GM18502 (cell line): ENCODE measurements around the gene LUZP2.

Experiments
- ATAC-seq: cut with Tn5 transposase; IDR thresholded peaks from one replicate; pipeline ENCODE4 v1.9.1; 2021; ENCODE audit warnings: mild to moderate bottlenecking; ENCODE audit not compliant: unreplicated experiment, poor library complexity

The LUZP2 gene

DNA sequence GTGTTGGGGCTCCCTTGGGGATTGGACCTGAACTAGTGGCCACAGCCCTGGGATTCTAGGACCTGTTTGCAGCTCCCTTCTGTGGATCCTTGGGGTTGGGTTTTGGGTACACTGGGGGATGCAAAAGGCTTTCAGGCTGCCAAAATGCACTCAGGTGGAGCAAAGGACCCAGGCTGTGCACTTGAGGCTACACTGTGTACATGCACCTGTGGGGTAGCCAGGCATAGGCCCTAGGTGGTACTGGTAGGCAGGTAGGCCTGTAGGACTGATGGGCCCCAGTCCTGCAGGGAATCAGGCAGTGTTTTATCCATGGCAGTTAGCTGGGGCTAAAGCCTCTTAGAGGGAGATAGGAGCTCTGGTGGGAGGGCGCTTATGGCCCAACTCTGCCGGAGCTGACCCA, 542.3 kb downstream of the LUZP2 start:
- no peak for ATAC-seq

DNA sequence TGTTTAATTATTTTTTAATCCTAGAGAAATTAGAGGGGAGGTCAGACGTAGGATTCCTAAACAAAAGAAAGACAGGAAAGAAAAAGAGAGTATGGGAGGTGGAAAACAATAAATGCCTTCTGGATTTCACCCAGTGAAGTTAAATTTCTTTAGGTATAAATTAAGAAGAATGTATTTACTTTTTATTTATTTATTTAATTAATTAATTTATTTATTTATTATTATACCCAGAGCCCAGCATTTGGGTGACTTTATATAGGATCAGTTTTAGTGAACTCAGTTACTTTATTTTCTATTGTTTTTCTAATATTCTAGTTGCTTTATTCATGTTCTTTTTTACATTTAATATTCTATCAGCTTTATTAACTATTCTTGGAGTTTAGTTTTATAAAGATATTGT, 551.8 kb downstream of the LUZP2 start:
- no peak for ATAC-seq

DNA sequence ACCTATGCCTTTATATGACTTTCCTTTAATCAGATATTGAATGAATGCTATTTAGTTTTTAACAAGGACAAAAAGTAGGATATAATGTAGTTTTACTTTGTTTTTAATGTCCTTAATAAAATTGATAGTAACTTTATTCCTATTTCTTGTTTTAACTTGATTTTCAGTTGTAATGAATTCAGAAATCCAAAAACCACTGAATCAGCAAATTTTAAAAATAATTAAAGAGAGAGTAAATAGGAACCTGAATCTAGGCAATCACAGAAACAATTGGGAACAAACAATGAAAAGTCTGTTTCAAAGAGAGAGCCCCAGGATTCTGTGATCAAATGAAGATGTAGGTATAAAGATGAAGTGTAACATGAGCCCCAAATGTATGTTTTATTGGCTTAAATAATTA, 556.0 kb downstream of the LUZP2 start:
- no peak for ATAC-seq

DNA sequence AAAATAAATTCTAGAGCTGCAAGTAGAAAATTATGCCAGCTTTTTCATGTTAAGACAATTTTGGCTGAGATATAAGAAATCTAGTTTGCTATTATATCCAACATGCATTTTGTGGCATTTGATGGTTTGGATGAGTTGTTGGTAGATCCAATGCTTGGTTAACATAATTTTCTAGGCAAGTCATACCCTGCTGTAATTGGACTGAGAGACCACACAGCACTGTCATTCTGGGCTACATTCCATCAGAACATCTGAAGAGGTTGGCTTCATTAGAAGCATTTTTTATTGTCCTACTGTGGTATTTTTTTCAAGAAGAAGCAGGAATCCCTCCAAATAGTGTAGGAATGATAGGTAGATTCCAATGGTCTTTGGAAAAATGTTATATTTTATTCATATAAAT, 561.0 kb downstream of the LUZP2 start:
- ATAC-seq, result no peak

DNA sequence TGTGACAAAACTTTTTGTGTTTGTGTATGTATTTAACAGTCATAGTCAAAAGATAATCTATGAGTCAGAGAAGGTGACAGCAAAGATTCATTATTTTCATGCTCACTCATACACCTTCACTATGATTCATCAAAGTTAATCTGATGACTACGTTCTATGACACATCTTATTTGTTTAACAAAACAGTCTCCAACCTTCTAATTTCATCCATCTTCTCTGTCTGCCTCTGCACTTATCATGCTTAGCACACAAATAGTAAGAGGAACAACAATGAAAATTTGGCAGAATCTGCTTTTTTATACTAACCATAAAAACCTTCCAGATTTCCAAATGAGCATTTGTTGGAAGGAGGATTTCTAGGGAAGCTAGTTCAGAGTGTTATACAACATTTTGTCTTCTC, 568.9 kb downstream of the LUZP2 start:
- ATAC-seq, result no peak

DNA sequence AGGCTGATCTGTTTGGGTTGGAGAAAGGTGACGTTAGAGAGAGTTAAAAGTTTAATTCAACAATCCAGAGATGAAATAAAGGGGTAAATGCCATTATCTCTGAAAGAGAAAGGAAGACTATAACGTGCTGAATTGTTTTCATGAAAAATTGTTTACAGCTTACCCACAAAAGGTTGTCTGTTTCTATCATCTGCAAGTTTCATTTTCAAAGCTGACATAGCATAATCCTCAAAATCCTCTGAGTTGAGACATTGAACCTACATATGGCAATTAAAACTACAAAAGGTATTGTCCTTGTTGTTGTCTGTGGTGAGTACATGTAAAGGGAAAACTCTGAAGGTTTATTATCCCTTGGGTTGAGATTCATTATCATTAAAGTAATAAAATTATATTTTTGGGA, 569.9 kb downstream of the LUZP2 start:
- ATAC-seq, result no peak

DNA sequence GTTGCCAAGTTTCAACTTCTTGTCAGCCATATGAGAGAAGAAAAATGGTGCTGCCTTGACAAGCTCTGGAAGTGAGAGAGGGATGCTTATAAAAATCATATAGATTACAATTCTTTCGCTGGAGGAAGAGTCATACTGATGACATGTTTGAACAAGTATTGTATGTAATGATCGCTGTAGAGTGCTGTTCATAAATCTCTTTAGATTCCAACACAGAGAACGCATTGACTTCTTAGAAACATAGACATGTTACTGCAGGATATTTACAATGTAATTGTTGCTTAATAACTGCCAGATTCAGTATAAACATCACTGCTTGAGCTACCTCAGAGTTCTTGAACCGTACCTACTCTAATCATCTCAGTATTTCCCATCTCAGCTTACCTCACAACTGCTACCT, 571.6 kb downstream of the LUZP2 start:
- ATAC-seq, result no peak

DNA sequence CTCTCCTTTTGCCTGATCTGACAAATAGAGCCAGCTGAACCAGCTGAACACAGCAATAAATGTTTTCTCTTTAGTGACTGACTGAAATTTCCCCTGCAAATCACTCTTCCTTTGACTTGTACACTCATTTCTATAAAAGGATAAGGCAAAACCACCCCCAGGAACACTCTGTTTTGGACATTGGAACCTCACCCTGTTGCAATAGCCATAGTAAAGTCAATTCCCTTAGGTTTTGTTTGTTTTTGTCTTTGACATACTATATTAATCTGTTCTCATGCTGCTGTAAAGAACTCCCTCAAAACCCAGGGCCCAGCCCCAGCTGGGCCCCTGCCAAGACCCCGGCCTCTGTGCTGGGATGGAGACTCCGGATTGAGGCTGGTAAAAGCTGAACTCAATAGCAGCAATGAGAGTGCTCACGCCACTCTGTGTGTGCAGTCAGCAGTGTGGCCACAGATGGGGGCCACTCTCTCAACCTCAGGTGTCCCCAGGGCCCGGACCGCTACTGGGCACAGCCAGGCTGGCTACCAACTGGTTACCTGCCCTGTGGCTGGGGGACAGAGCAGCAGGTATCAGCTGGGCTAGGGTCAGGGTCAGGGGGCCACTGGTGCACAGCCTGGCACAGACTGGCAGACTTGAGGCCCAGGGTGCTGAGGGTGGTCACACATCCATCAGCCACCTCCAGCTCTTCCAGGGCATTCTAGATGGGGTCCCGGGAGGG, 597.4 kb downstream of the LUZP2 start:
- no peak for ATAC-seq

DNA sequence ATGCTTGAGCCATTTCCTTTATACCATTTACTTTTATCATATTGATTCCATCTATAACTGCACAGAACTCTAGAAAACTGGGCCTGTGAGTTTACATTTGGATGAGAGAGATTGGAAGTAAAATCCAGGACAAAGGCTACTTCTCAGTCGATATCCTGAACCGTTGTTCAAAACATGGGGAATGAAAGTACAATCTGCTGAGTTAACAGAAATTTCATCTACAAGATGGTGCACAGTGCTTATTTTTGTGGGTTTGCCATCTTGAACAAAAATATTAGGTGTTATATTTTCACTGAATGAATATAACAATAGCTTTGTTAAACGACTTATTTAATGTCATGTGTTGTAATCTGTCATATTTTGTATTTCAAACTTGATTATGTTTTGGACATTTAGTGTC, 622.6 kb downstream of the LUZP2 start:
- no peak for ATAC-seq
